ENCODE measurements around the gene GJA3.

The GJA3 gene

DNA sequence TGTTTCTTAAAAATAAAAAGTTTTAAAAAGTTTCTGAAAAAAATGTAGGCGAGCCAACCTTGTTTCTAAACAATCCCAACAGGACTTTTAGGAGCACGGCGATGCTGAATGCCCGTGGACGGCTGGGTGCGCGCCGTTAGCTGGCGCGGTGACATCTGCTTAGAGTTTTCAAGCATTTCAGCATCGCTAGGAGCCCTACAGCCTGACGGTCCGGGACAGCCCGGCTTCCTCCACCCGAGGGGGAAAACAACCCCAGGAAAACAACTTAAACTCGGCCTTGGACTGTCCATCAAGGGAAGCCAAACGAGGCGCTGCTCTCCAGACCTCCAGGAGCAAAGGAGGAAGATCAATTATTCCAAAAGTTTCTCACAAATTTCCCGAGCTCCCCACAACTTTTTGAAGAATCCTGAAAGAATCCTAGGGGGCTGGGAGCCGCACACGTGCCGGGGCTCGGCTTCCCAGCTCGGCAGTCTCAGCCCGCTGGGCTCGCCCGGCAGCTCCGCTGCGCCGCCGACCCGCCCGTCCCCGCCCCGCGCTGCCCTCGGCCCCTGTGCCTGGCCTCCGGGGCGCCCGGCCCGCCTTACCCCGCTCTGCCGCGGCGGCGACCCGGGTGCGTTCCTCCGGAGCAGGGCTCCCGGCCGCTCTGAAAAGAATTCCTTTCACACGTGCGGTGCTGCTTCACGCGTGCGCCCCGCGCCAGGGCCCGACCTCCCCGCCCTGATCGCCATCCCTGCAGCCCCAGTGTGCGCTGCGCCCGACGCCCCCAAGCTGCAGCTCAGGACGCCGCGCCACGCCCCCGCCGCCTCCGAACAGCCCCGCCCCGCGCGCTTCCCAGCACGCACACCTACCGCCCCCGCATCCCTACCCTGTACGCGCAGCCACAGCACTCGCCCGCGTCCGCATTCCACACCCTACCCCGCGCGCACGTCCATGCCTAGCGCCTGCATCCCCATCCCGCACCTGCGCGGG, at the start of gene GJA3:
GJA3 (minus strand) TSS at position 747 of the 969 bp plus-strand sequence. CDS start 17,764 bp downstream, outside the sequence.
- H3K36me3 ChIP-seq (ENCODE audit: insufficient read depth, low read length): no peaks in the 10 kb centered on the region
- no peaks in the 10 kb centered on the region for H3K4me1 ChIP-seq (ENCODE audit: insufficient read depth, low read length)
- H3K9ac ChIP-seq (ENCODE audit: low read length): no peak within 1 kb of the TSS
- no peaks in the 10 kb centered on the region for H3K9me3 ChIP-seq (ENCODE audit: low read length)
- H3K27me3 ChIP-seq (ENCODE audit: control insufficient read depth in 1 of 2, insufficient read depth in 2 of 2, low read length in 2 of 2): peaks cover 51 to 67% of the 10 kb centered on the region in 2 donors
- H3K4me3 ChIP-seq (ENCODE audit: low read depth in 1 of 2, low read length in 2 of 2): peak within 1 kb of the TSS in 1 of 2 donors; percentile 38
- no peak within 1 kb of the TSS for H3K27ac ChIP-seq (ENCODE audit: low read depth, low read length)

DNA sequence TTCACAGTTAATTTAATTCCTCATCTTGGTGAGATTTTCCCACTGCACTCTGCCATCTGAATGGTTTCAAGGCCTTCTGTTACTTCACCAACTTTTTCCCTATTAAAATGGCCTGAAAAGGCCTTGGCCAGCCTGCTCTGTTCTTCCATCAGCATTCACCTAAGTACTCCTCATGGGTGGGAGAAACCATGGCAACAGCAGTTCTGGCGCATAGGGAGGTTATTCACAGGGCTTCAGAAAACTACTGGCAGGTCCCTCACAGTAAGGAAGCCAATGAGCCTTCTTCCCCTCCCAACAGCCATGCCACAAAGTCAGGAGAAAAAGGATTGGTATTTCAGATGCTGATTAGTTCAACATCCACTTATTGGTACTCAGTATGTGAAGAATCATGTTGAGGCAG, 49.1 kb upstream of the GJA3 start:
- Histone ChIP-seq H3K27ac (ENCODE audit: low read depth, low read length) (no peak overlapping the region), H3K9ac (ENCODE audit: low read length) (no peak overlapping the region), H3K4me3 (ENCODE audit: low read depth in 1 of 2, low read length in 2 of 2) (no peak overlapping the region), H3K36me3 (ENCODE audit: insufficient read depth, low read length) (no peaks in the 10 kb centered on the region), H3K27me3 (ENCODE audit: control insufficient read depth in 1 of 2, insufficient read depth in 2 of 2, low read length in 2 of 2) (no peaks in the 10 kb centered on the region), H3K4me1 (ENCODE audit: insufficient read depth, low read length) (no peaks in the 10 kb centered on the region), H3K9me3 (ENCODE audit: low read length) (no peaks in the 10 kb centered on the region)

DNA sequence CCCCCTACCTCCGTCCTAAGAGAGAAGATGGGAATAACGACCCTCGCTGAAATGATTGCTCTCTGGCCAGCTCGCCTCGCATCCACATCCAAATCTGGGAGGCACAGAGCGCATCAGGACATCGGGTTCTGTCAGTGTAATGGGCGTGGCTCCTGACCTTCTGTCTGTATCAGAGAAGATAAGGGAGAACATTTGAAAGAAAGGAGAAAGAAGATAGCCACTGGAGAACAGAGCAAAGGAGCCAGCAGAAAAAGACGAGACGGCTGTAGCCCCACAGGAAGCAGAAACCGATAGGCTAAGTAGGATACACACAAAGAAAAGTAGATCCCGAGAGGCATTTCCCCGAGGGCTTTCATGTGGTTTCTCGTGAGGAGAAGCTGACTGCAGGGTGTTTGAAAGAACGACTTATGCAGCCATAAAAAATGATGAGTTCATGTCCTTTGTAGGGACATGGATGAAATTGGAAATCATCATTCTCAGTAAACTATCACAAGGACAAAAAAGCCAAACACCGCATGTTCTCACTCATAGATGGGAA, 45.9 kb upstream of the GJA3 start:
- Histone ChIP-seq H3K4me1 (ENCODE audit: insufficient read depth, low read length) (no peaks in the 10 kb centered on the region), H3K36me3 (ENCODE audit: insufficient read depth, low read length) (no peaks in the 10 kb centered on the region), H3K4me3 (ENCODE audit: low read depth in 1 of 2, low read length in 2 of 2) (no peak overlapping the region), H3K27ac (ENCODE audit: low read depth, low read length) (no peak overlapping the region), H3K27me3 (ENCODE audit: control insufficient read depth in 1 of 2, insufficient read depth in 2 of 2, low read length in 2 of 2) (no peaks in the 10 kb centered on the region), H3K9ac (ENCODE audit: low read length) (no peak overlapping the region), H3K9me3 (ENCODE audit: low read length) (no peaks in the 10 kb centered on the region)

- Histone ChIP-seq H3K4me1 (ENCODE audit: insufficient read depth, low read length) (no peaks in the 10 kb centered on the region), H3K9ac (ENCODE audit: low read length) (no peak overlapping the region), H3K36me3 (ENCODE audit: insufficient read depth, low read length) (no peaks in the 10 kb centered on the region), H3K27ac (ENCODE audit: low read depth, low read length) (no peak overlapping the region), H3K27me3 (ENCODE audit: control insufficient read depth in 1 of 2, insufficient read depth in 2 of 2, low read length in 2 of 2) (no peaks in the 10 kb centered on the region), H3K9me3 (ENCODE audit: low read length) (no peaks in the 10 kb centered on the region), H3K4me3 (ENCODE audit: low read depth in 1 of 2, low read length in 2 of 2) (no peak overlapping the region)
Observed at GRCh38 chr13:20206065-20206697, 45.3 kb upstream of the GJA3 start.

DNA sequence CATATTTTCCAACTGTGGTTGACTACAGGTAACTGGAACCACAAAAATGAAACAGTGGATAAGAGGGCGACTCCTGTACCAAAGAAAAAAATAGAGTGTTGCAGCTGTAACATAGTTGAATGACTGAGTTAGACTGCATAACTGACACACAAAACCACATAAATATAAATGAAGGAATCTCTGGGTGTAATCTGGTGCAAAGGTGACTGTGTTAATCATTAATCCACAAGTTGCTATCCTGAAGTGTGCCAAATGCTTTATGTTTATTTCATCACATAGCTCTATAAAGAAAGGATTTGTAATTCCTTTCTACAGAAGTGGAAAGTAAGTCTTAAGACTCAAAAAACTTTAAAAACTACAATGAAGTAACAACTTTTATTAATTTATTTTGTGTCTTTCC, 37.9 kb upstream of the GJA3 start:
- no peaks in the 10 kb centered on the region for H3K9me3 ChIP-seq (ENCODE audit: low read length)
- no peak overlapping the region for H3K27ac ChIP-seq (ENCODE audit: low read depth, low read length)
- H3K9ac ChIP-seq (ENCODE audit: low read length): no peak overlapping the region

GRCh38 chr13:20197361-20197834, 36.5 kb upstream of the GJA3 start:
- Histone ChIP-seq H3K27me3 (ENCODE audit: control insufficient read depth in 1 of 2, insufficient read depth in 2 of 2, low read length in 2 of 2) (peaks cover 25 to 48% of the 10 kb centered on the region in 2 donors), H3K36me3 (ENCODE audit: insufficient read depth, low read length) (no peaks in the 10 kb centered on the region), H3K27ac (ENCODE audit: low read depth, low read length) (no peak overlapping the region), H3K4me1 (ENCODE audit: insufficient read depth, low read length) (peaks cover 13% of the 10 kb centered on the region), H3K9ac (ENCODE audit: low read length) (no peak overlapping the region), H3K4me3 (ENCODE audit: low read depth in 1 of 2, low read length in 2 of 2) (no peak overlapping the region), H3K9me3 (ENCODE audit: low read length) (no peaks in the 10 kb centered on the region)

More for the DNA sequence above, 37.9 kb upstream of the GJA3 start:
- H3K4me3 ChIP-seq (ENCODE audit: low read depth in 1 of 2, low read length in 2 of 2): no peak overlapping the region
- H3K36me3 ChIP-seq (ENCODE audit: insufficient read depth, low read length): no peaks in the 10 kb centered on the region
- H3K4me1 ChIP-seq (ENCODE audit: insufficient read depth, low read length): peaks cover 5% of the 10 kb centered on the region
- peaks cover 17 to 34% of the 10 kb centered on the region in 2 donors for H3K27me3 ChIP-seq (ENCODE audit: control insufficient read depth in 1 of 2, insufficient read depth in 2 of 2, low read length in 2 of 2)

DNA sequence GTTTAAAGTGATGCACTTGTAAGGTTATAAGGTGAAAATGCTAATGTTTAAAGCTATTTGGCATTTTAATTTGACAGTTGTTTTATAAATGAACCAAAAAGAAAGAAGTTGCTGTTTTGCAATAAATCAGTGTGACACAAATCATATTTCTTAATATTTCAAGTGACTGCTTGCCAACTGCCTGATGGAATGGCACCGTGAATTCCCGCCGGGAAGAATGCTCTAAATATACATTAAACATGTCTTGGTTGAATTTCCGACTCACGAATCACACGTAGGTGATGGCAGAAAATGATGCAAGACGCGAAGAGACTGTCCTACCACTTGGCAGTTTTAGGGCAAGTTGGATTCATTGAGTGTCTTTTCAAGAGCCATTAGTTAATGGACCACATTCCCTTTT, 34.9 kb upstream of the GJA3 start:
- Histone ChIP-seq H3K36me3 (ENCODE audit: insufficient read depth, low read length) (no peaks in the 10 kb centered on the region), H3K27me3 (ENCODE audit: control insufficient read depth in 1 of 2, insufficient read depth in 2 of 2, low read length in 2 of 2) (peaks cover 35 to 59% of the 10 kb centered on the region in 2 donors), H3K9ac (ENCODE audit: low read length) (no peak overlapping the region), H3K4me1 (ENCODE audit: insufficient read depth, low read length) (peaks cover 13% of the 10 kb centered on the region), H3K27ac (ENCODE audit: low read depth, low read length) (no peak overlapping the region), H3K9me3 (ENCODE audit: low read length) (no peaks in the 10 kb centered on the region), H3K4me3 (ENCODE audit: low read depth in 1 of 2, low read length in 2 of 2) (no peak overlapping the region)

GRCh38 chr13:20193907-20194631, 33.2 kb upstream of the GJA3 start:
- Histone ChIP-seq H3K9ac (ENCODE audit: low read length) (no peak overlapping the region), H3K9me3 (ENCODE audit: low read length) (no peaks in the 10 kb centered on the region), H3K4me1 (ENCODE audit: insufficient read depth, low read length) (peaks cover 13% of the 10 kb centered on the region), H3K36me3 (ENCODE audit: insufficient read depth, low read length) (no peaks in the 10 kb centered on the region), H3K27ac (ENCODE audit: low read depth, low read length) (no peak overlapping the region), H3K27me3 (ENCODE audit: control insufficient read depth in 1 of 2, insufficient read depth in 2 of 2, low read length in 2 of 2) (peaks cover 35 to 59% of the 10 kb centered on the region in 2 donors), H3K4me3 (ENCODE audit: low read depth in 1 of 2, low read length in 2 of 2) (peak overlapping the region in 1 of 2 donors; percentile 32)

- Histone ChIP-seq H3K4me3 (ENCODE audit: low read depth in 1 of 2, low read length in 2 of 2) (peak overlapping the region; percentile 23 to 32), H3K36me3 (ENCODE audit: insufficient read depth, low read length) (no peaks in the 10 kb centered on the region), H3K27ac (ENCODE audit: low read depth, low read length) (no peak overlapping the region), H3K4me1 (ENCODE audit: insufficient read depth, low read length) (peaks cover 13% of the 10 kb centered on the region), H3K9me3 (ENCODE audit: low read length) (no peaks in the 10 kb centered on the region), H3K9ac (ENCODE audit: low read length) (no peak overlapping the region), H3K27me3 (ENCODE audit: control insufficient read depth in 1 of 2, insufficient read depth in 2 of 2, low read length in 2 of 2) (peaks cover 35 to 59% of the 10 kb centered on the region in 2 donors)
Observed at GRCh38 chr13:20193162-20193906, 32.5 kb upstream of the GJA3 start.

DNA sequence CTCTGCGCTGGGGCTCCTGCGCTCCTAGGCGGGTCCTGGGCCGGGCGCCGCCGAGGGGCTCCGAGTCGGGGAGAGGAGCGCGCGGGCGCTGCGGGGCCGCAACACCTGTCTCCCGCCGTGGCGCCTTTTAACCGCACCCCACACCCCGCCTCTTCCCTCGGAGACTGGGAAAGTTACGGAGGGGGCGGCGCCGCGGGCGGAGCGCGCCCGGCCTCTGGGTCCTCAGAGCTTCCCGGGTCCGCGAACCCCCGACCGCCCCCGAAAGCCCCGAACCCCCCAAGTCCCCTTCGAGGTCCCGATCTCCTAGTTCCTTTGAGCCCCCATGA, 31.9 kb upstream of the GJA3 start, which contains the start of gene GJB2:
GJB2 (minus strand) TSS at position 103 of the 326 bp plus-strand sequence. CDS start 3,357 bp downstream, outside the sequence.
- H3K36me3 ChIP-seq (ENCODE audit: insufficient read depth, low read length): no peaks in the 10 kb centered on the region
- peaks cover 35 to 59% of the 10 kb centered on the region in 2 donors for H3K27me3 ChIP-seq (ENCODE audit: control insufficient read depth in 1 of 2, insufficient read depth in 2 of 2, low read length in 2 of 2)
- no peaks in the 10 kb centered on the region for H3K9me3 ChIP-seq (ENCODE audit: low read length)
- no peak within 1 kb of the TSS for H3K9ac ChIP-seq (ENCODE audit: low read length)
- H3K4me3 ChIP-seq (ENCODE audit: low read depth in 1 of 2, low read length in 2 of 2): peak within 1 kb of the TSS; percentile 32 to 39
- H3K4me1 ChIP-seq (ENCODE audit: insufficient read depth, low read length): peaks cover 13% of the 10 kb centered on the region
- H3K27ac ChIP-seq (ENCODE audit: low read depth, low read length): no peak within 1 kb of the TSS
